ENCODE measurements around the gene VAMP4. TPM values are rescaled to one million over a fixed set of nuclear protein-coding genes. Genes with fewer than 3 reads are reported as not detected.

Gene VAMP4
- polyA plus RNA-seq, 6 donors from 2014 or later = 15.0 to 24.8 (median 19.4) TPM

- no peaks in the 10 kb centered on the region for H3K36me3 Mint-ChIP-seq
- peaks cover 6 to 11% (median 7%) of the 10 kb centered on the region in 3 donors for H3K4me1 Mint-ChIP-seq
- H3K9me3 Mint-ChIP-seq = no peaks in the 10 kb centered on the region
- ATAC-seq (ENCODE audit: low read depth in 2 of 2) (no peak), DNase-seq (no peak)
- H3K27ac Mint-ChIP-seq = peak overlapping the region in 1 of 6 donors; percentile 57
- no peak overlapping the region for H3K4me3 Mint-ChIP-seq
- H3K27me3 Mint-ChIP-seq = peaks cover 6 to 10% (median 7%) of the 10 kb centered on the region in 3 donors
Observed at GRCh38 chr1:171769171-171769570, 27.3 kb upstream of the VAMP4 start.

- H3K27ac Mint-ChIP-seq = no peak overlapping the region
Observed at GRCh38 chr1:171763764-171764163, 21.9 kb upstream of the VAMP4 start.

GRCh38 chr1:171762143-171762563, 20.3 kb upstream of the VAMP4 start:
- Mint-ChIP-seq H3K4me3 (no peak overlapping the region), H3K27me3 (peaks cover 17 to 34% (median 19%) of the 10 kb centered on the region in 3 donors), H3K4me1 (no peaks in the 10 kb centered on the region), H3K9me3 (no peaks in the 10 kb centered on the region), H3K27ac (no peak overlapping the region), H3K36me3 (no peaks in the 10 kb centered on the region)
- ATAC-seq (ENCODE audit: low read depth in 2 of 2) (no peak), DNase-seq (no peak)

More at GRCh38 chr1:171763764-171764163, 21.9 kb upstream of the VAMP4 start:
- H3K9me3 Mint-ChIP-seq = no peaks in the 10 kb centered on the region
- H3K36me3 Mint-ChIP-seq = no peaks in the 10 kb centered on the region
- no peaks in the 10 kb centered on the region for H3K4me1 Mint-ChIP-seq
- ATAC-seq (ENCODE audit: low read depth in 2 of 2) (no peak), DNase-seq (no peak)
- no peak overlapping the region for H3K4me3 Mint-ChIP-seq
- H3K27me3 Mint-ChIP-seq = peaks cover 17 to 24% (median 18%) of the 10 kb centered on the region in 3 donors

- H3K27me3 Mint-ChIP-seq = peaks cover 18 to 45% (median 29%) of the 10 kb centered on the region in 3 donors
- no peaks in the 10 kb centered on the region for H3K9me3 Mint-ChIP-seq
- no peaks in the 10 kb centered on the region for H3K4me1 Mint-ChIP-seq
- H3K27ac Mint-ChIP-seq = peak overlapping the region in 1 of 6 donors; percentile 28
- ATAC-seq (ENCODE audit: low read depth in 2 of 2) = no peak
- H3K36me3 Mint-ChIP-seq = no peaks in the 10 kb centered on the region
- no peak for DNase-seq
- H3K4me3 Mint-ChIP-seq = no peak overlapping the region
Observed at GRCh38 chr1:171758011-171758410, 16.1 kb upstream of the VAMP4 start.

GRCh38 chr1:171756856-171757255, 15.0 kb upstream of the VAMP4 start:
- no peak for DNase-seq
- H3K27ac Mint-ChIP-seq = peak overlapping the region in 1 of 6 donors; percentile 19
- no peak overlapping the region for H3K4me3 Mint-ChIP-seq
- H3K27me3 Mint-ChIP-seq = peaks cover 17 to 41% (median 27%) of the 10 kb centered on the region in 3 donors
- H3K9me3 Mint-ChIP-seq = no peaks in the 10 kb centered on the region
- H3K4me1 Mint-ChIP-seq = no peaks in the 10 kb centered on the region
- H3K36me3 Mint-ChIP-seq = no peaks in the 10 kb centered on the region
- ATAC-seq (ENCODE audit: low read depth in 2 of 2) = no peak

GRCh38 chr1:171754971-171755370, 13.1 kb upstream of the VAMP4 start:
- Mint-ChIP-seq H3K4me1 (no peaks in the 10 kb centered on the region), H3K27me3 (peaks cover 17 to 41% (median 27%) of the 10 kb centered on the region in 3 donors), H3K36me3 (no peaks in the 10 kb centered on the region), H3K4me3 (no peak overlapping the region), H3K27ac (no peak overlapping the region), H3K9me3 (no peaks in the 10 kb centered on the region)
- no peak for DNase-seq
- ATAC-seq (ENCODE audit: low read depth in 2 of 2) = no peak

GRCh38 chr1:171754353-171754705, 12.5 kb upstream of the VAMP4 start:
- Mint-ChIP-seq H3K4me3 (peak overlapping the region in 1 of 8 donors; percentile 64), H3K27ac (no peak overlapping the region), H3K4me1 (no peaks in the 10 kb centered on the region), H3K9me3 (no peaks in the 10 kb centered on the region), H3K27me3 (peaks cover 17 to 41% (median 27%) of the 10 kb centered on the region in 3 donors), H3K36me3 (no peaks in the 10 kb centered on the region)
- DNase-seq (no peak), ATAC-seq (ENCODE audit: low read depth in 2 of 2) (no peak)

GRCh38 chr1:171753685-171754352, 12.0 kb upstream of the VAMP4 start:
- ATAC-seq (ENCODE audit: low read depth in 2 of 2) = no peak
- Mint-ChIP-seq H3K4me1 (no peaks in the 10 kb centered on the region), H3K36me3 (no peaks in the 10 kb centered on the region), H3K27ac (peak overlapping the region in 1 of 6 donors; percentile 49), H3K9me3 (no peaks in the 10 kb centered on the region), H3K4me3 (no peak overlapping the region), H3K27me3 (peaks cover 17 to 41% (median 26%) of the 10 kb centered on the region in 3 donors)
- no peak for DNase-seq

GRCh38 chr1:171753182-171753581, 11.3 kb upstream of the VAMP4 start:
- Mint-ChIP-seq H3K27me3 (peaks cover 17 to 40% (median 24%) of the 10 kb centered on the region in 3 donors), H3K27ac (no peak overlapping the region), H3K9me3 (no peaks in the 10 kb centered on the region), H3K4me3 (no peak overlapping the region), H3K36me3 (no peaks in the 10 kb centered on the region), H3K4me1 (no peaks in the 10 kb centered on the region)
- ATAC-seq (ENCODE audit: low read depth in 2 of 2) = no peak
- DNase-seq = no peak

GRCh38 chr1:171751221-171751620, 9.4 kb upstream of the VAMP4 start:
- no peak for ATAC-seq (ENCODE audit: low read depth in 2 of 2)
- Mint-ChIP-seq H3K27me3 (peaks cover 16 to 23% (median 17%) of the 10 kb centered on the region in 3 donors), H3K27ac (no peak overlapping the region), H3K4me1 (no peaks in the 10 kb centered on the region), H3K4me3 (no peak overlapping the region), H3K36me3 (no peaks in the 10 kb centered on the region), H3K9me3 (no peaks in the 10 kb centered on the region)
- DNase-seq = no peak

- ATAC-seq (ENCODE audit: low read depth in 2 of 2) = no peak
- Mint-ChIP-seq H3K27ac (no peak overlapping the region), H3K9me3 (no peaks in the 10 kb centered on the region), H3K27me3 (no peaks in the 10 kb centered on the region), H3K36me3 (no peaks in the 10 kb centered on the region), H3K4me3 (no peak overlapping the region), H3K4me1 (peaks cover 0 to under 1% (median under 1%) of the 10 kb centered on the region in 3 donors)
- no peak for DNase-seq
Observed at GRCh38 chr1:171748651-171749050, 6.8 kb upstream of the VAMP4 start.

GRCh38 chr1:171744986-171745385, 3.1 kb upstream of the VAMP4 start:
- ATAC-seq (ENCODE audit: low read depth in 2 of 2) (no peak), DNase-seq (no peak)
- Mint-ChIP-seq H3K4me1 (peaks cover 18 to 33% (median 26%) of the 10 kb centered on the region in 3 donors), H3K9me3 (no peaks in the 10 kb centered on the region), H3K27ac (no peak overlapping the region), H3K27me3 (no peaks in the 10 kb centered on the region), H3K36me3 (no peaks in the 10 kb centered on the region), H3K4me3 (peak overlapping the region in 1 of 8 donors; percentile 58)

- Mint-ChIP-seq H3K36me3 (no peaks in the 10 kb centered on the region), H3K4me1 (peaks cover 21 to 40% (median 26%) of the 10 kb centered on the region in 3 donors)
- DNase-seq = no peak
Observed at GRCh38 chr1:171743081-171743870, 1.4 kb upstream of the VAMP4 start.

GRCh38 chr1:171742577-171742922, 685 bp upstream of the VAMP4 start:
- no peaks in the 10 kb centered on the region for H3K27me3 Mint-ChIP-seq
- no peaks in the 10 kb centered on the region for H3K36me3 Mint-ChIP-seq
- ATAC-seq (ENCODE audit: low read depth in 2 of 2) (no peak), DNase-seq (no peak)
- H3K4me3 Mint-ChIP-seq = peak overlapping the region; percentile 93 to 100 (median 99)
- H3K9me3 Mint-ChIP-seq = no peaks in the 10 kb centered on the region
- H3K27ac Mint-ChIP-seq = peak overlapping the region; percentile 96 to 100 (median 98)
- H3K4me1 Mint-ChIP-seq = peaks cover 21 to 40% (median 26%) of the 10 kb centered on the region in 3 donors

More at GRCh38 chr1:171743081-171743870, 1.4 kb upstream of the VAMP4 start:
- Mint-ChIP-seq H3K27ac (peak overlapping the region in 5 of 6 donors; percentile 96 to 100 (median 99)), H3K27me3 (no peaks in the 10 kb centered on the region), H3K4me3 (peak overlapping the region; percentile 93 to 100 (median 99)), H3K9me3 (no peaks in the 10 kb centered on the region)
- no peak for ATAC-seq (ENCODE audit: low read depth in 2 of 2)

All from naive B cell (primary cell).